ENCODE results near the gene CNR1.

The CNR1 gene

DNA sequence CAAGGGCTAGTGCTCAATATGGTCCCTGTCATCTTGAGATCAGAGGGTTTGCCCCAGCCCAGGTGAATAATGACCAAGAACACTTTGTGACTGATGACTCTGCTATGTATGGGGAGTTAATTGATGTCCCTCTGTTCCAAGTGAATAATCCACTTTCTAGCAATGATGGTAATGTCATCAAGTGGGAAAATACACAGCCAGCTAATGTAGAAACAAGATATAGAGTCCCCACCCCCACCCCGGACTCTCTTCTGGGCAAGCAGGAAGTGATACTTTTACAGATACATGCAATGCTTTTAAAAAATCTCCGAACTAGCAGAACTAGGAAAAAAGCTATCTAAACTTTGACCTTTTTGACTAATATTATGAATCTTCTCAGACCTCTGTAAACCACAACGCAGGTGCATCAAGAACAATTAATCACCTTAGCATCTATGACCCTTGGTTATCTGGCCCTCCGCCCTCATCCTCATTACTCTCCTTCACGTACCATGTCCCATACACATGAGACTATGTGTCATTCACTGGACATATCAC, 30.5 kb downstream of the CNR1 start:
- TF ChIP-seq, protein P1, sequence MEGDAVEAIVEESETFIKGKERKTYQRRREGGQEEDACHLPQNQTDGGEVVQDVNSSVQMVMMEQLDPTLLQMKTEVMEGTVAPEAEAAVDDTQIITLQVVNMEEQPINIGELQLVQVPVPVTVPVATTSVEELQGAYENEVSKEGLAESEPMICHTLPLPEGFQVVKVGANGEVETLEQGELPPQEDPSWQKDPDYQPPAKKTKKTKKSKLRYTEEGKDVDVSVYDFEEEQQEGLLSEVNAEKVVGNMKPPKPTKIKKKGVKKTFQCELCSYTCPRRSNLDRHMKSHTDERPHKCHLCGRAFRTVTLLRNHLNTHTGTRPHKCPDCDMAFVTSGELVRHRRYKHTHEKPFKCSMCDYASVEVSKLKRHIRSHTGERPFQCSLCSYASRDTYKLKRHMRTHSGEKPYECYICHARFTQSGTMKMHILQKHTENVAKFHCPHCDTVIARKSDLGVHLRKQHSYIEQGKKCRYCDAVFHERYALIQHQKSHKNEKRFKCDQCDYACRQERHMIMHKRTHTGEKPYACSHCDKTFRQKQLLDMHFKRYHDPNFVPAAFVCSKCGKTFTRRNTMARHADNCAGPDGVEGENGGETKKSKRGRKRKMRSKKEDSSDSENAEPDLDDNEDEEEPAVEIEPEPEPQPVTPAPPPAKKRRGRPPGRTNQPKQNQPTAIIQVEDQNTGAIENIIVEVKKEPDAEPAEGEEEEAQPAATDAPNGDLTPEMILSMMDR (IDR thresholded peaks at IDR 0.05; ENCODE audit: low read depth, low read length, missing control alignments): no peak
- no peak overlapping the region for H3K4me3 ChIP-seq (replicated peaks; ENCODE audit: low read depth, low read length)
- DNase-seq (ENCODE audit: extremely low read depth, low read depth): no peak

DNA sequence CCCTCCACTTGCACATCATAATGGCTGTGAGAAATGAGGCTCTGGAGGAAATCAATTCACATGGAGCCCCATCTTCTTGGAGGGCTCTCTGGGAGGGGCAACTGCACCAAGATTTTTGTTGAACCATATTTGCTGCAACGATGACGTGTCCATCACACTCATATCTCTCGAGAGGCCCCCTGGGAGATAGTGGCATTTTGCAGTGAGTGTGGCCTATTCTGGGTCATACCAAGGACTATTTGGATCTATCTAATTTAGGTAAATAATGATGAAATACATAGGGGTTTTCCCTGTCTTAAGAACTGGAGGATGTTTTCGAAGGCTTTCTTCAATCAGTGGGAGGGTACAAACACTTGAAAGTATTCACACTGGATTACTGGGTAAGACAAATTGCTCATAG, 31.6 kb downstream of the CNR1 start:
- H3K4me3 ChIP-seq (replicated peaks; ENCODE audit: low read depth, low read length): no peak overlapping the region
- TF ChIP-seq, protein P1 (IDR thresholded peaks at IDR 0.05; ENCODE audit: low read depth, low read length, missing control alignments): no peak
- DNase-seq (ENCODE audit: extremely low read depth, low read depth): no peak

DNA sequence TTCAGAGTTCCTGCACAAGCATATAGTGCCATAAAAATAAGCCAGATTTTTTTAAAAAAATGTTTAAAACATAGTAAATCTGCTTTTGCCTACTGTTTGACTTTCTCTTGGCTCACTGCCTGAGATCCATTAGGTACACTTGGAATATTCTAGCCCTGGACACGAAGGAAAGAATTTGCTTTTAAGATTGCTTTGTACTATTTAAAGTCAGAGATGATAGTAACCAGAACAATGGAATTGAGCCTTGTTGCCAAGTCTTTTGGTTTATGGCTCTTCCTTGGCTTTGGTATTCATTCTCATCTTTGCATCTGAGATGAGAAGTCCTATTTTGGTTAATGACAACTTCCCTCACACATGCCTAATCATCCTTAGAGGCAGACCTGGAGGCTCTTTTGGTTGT, 32.4 kb downstream of the CNR1 start:
- DNase-seq (ENCODE audit: extremely low read depth, low read depth): no peak
- TF ChIP-seq, protein P1 (IDR thresholded peaks at IDR 0.05; ENCODE audit: low read depth, low read length, missing control alignments): no peak
- H3K4me3 ChIP-seq (replicated peaks; ENCODE audit: low read depth, low read length): no peak overlapping the region

DNA sequence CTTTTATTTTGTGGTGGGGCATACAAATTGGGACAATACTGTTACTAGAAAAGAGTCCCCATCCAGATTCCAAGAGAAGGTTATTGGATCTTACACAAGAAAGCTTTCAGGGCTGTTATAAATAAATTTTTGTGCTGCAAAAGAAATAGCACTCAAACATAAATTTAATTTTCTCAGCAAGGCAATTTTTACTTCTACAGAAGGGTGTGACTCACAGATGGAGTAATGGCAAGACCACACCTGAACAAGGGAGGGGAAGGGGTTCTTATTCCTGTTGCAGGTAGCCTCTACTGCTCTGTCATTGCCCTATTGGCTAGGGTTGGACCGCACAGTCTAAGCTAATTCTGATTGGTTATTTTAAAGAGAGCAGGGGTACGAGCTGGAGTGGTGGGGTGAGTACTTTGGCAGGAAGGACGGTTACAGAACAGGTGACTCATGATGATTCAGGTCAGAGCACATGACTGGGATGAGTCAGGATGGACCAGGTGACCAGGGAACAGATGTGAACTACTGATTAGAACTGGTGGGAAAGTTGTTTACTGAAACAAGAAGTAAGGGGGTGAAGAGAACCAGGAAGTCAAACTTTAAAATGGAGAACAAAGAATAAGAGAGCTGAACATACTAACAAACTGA, 41.1 kb downstream of the CNR1 start:
- TF ChIP-seq, protein P1 (IDR thresholded peaks at IDR 0.05; ENCODE audit: low read depth, low read length, missing control alignments): no peak
- DNase-seq (ENCODE audit: extremely low read depth, low read depth): peak; percentile 2
- no peak overlapping the region for H3K4me3 ChIP-seq (replicated peaks; ENCODE audit: low read depth, low read length)

DNA sequence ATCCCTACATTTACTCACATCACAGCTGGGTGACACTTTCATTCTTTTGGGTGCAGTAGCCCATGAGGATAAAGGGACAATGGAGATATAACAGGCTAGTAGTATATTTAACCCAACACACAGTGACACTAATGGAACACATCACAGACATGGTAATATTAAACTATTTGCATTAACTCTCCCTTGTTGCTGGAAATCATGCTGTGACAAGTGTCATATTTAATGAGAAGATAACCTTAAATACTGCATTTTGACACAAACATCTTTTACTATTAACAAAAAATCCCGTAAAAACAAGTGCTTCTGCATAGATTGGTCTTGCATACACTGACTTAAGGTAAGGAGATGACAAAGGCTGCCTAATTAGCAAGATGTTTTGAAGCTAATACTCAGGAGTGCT, 45.5 kb downstream of the CNR1 start:
- TF ChIP-seq, protein P1 (IDR thresholded peaks at IDR 0.05; ENCODE audit: low read depth, low read length, missing control alignments): no peak
- DNase-seq (ENCODE audit: extremely low read depth, low read depth): no peak
- no peak overlapping the region for H3K4me3 ChIP-seq (replicated peaks; ENCODE audit: low read depth, low read length)

DNA sequence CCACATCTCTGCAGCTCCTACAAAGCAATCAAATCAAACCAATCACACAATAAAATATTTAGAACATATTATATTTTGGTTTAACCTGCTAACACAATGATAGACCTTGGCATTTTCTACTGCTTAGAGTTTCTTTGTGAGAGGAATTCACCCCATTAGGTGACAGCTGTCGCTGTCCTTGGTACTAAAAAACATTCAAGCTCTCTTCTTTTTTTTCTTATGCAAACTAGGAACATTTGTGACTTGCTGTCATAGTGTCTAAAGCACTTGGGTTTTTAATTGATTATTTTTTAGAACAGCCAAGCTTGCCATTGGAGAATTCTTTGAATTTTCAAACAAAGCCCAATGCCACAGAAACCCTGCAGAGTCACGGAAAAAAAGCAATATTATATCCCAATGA, 46.4 kb downstream of the CNR1 start:
- no peak overlapping the region for H3K4me3 ChIP-seq (replicated peaks; ENCODE audit: low read depth, low read length)
- TF ChIP-seq, protein P1 (IDR thresholded peaks at IDR 0.05; ENCODE audit: low read depth, low read length, missing control alignments): no peak
- DNase-seq (ENCODE audit: extremely low read depth, low read depth): no peak

DNA sequence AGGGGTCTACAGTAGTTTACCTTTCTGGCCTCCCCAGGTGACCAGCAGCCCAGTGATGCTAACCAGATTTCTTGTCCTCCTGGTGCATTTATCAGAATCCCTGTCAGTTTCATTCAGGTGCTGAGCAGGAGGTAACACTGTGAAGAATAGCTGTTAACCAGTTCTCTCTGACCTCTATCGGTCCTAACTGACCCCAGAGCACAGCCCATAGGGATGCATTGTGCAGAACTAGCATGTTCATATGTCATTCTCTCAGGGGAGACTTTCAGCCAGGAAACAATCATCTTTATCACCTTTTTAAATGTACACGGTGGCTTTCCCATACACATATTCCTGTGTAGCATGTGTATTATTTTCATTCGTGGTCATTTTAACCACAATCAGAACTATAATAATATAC, 49.9 kb downstream of the CNR1 start:
- TF ChIP-seq, protein P1 (IDR thresholded peaks at IDR 0.05; ENCODE audit: low read depth, low read length, missing control alignments): no peak
- no peak for DNase-seq (ENCODE audit: extremely low read depth, low read depth)

More for the DNA sequence above, 49.9 kb downstream of the CNR1 start:
- H3K4me3 ChIP-seq (replicated peaks; ENCODE audit: low read depth, low read length): no peak overlapping the region
